HG03108 (cell line): ENCODE measurements around the gene MIGA2.
"Not testable (repeated sequence)": the region's sequence is repeated elsewhere in the genome, so short reads cannot be mapped to it uniquely, and the experiment has no call there.

Experiments used
- ATAC-seq: cut with Tn5 transposase; IDR thresholded peaks from one replicate; pipeline ENCODE4 v1.9.1; 2021; ENCODE audit warnings: moderate library complexity; ENCODE audit not compliant: unreplicated experiment

The MIGA2 gene, protein sequence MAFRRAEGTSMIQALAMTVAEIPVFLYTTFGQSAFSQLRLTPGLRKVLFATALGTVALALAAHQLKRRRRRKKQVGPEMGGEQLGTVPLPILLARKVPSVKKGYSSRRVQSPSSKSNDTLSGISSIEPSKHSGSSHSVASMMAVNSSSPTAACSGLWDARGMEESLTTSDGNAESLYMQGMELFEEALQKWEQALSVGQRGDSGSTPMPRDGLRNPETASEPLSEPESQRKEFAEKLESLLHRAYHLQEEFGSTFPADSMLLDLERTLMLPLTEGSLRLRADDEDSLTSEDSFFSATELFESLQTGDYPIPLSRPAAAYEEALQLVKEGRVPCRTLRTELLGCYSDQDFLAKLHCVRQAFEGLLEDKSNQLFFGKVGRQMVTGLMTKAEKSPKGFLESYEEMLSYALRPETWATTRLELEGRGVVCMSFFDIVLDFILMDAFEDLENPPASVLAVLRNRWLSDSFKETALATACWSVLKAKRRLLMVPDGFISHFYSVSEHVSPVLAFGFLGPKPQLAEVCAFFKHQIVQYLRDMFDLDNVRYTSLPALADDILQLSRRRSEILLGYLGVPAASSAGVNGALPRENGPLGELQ

GRCh38 chr9:129036241-129036922, at the start of gene MIGA2:
TSS of gene MIGA2 (plus strand) at chr9:129036626. CDS start at chr9:129040595, 3,969 bp downstream.
- ATAC-seq, result peak; percentile 97

DNA sequence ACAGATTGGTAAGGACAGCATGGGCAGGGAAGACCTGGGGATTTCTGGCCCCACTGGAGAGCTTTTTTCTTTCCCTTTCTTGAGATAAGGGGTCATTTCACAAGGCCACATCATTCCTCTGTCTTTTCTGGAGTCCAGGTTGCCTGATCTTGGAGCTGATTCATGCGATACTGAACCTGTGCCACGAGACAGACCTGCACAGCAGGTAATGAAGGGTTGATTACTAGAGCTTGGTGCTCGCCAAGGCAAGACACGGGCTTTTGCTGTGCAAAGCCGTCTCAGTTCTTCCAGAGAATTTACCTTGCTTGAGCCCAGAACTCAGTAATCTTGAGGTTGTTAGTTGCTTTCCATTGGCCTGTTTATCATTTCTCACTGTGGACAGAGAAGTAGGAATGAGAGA, 49.8 kb upstream of the MIGA2 start:
- ATAC-seq, result no peak

DNA sequence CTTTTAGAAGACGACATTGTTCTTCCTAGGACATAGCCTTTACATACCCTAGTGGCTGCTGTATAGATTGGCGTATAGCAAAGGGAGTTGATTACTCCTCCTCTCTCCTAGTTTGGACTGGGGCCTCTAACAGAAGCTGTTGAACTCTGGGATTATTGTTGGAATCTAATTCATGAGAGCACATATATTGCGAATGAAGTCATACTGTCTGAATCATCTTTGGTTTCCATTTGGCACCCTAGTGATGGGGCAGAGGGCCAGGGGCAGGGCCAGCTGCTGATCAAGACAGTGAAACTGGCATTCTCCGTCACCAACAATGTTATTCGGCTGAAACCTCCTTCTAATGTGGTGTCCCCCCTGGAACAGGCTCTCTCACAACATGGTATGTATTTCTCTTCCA, 48.6 kb upstream of the MIGA2 start:
- no peak for ATAC-seq

DNA sequence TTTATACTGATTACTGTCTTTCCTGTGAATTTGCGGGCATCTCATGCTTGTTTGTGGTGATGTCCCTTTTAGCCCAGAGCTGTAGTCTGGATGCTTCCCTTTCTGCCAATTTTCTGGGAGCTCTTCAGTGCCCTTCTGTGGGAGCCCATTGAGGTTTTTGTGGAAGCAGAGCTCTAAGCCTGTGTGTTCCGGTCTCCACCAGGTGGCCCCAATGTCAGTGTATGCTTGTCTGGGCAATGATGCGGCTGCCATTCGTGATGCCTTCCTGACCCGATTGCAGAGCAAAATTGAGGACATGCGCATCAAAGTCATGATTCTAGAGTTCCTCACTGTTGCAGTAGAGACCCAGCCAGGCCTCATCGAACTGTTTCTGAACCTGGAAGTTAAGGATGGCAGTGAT, 43.4 kb upstream of the MIGA2 start:
- ATAC-seq, result no peak

DNA sequence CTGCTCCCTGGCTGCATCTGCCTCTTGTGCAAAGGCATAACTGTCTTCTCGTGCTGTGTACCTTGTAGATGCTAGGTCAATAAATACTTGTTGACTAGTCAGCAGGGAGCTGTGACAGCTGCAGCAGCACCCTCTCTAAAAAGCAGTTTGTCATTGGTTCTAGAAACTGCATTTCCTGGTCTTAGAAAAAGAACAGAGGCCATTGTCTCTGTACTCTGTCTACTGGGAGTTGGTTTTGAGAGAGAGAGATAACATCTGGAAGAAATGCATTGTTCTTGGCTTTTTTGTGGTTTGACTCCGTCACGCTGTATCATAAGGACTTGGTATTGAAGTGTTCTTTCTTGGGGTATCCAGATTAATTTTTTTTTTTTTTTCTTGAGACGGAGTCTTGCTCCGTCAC, 40.6 kb upstream of the MIGA2 start:
- no peak for ATAC-seq

DNA sequence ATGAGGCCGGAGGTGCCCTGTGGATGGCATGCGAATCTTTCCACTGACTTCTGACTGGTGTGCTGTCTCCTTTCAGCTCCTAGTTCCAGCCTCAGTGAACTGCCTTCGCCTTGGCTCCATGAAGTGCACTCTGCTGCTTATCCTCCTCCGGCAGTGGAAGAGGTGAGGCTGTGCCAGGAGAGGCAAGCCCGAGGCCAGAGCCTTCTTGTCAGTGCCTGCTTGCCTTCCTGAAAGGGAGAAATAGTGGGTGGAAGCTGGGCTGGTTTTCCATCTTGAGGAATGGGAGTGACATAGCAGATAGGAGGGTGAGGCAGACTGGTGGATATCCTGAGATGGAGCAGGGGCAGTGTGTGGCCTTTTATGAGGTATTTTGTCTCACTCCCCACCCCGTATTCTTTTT, 38.0 kb upstream of the MIGA2 start:
- ATAC-seq, result no peak

GRCh38 chr9:128999581-129000206, 36.7 kb upstream of the MIGA2 start:
- no peak for ATAC-seq

DNA sequence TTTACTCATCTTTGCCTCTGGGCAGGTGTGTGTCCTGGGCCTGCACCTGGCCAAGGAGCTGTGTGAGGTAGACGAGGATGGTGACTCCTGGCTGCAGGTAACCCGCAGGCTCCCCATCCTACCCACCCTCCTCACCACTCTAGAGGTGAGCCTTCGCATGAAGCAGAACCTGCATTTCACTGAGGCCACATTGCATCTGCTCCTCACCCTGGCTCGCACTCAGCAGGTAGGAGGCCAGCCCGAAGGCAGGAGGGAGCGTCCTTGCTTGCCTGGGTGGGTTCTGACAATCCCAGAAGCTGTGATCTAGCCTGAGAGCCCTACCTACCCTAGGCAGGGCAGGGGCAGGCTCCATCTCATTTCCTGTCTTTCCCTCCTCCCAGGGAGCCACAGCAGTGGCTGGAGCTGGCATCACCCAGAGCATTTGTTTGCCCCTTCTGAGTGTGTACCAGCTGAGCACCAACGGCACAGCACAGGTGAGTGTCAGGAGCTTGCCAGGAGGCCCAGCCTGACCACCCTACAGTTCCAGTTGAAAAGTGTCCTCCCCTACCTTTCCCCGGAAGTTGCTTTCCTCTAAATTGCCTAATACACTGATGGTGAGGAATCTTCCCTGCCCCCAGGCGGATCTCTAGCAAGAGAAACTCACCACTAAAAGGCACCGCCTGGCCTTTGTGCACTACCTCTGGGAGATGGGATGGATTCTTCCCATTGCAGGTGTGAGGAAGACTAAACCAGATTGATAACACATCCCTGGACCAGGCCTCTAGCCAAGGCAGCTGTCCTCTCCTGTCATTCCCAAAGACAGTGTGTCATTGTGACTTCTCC, 34.7 kb upstream of the MIGA2 start:
- no peak for ATAC-seq

- no peak for ATAC-seq
Measured at GRCh38 chr9:129002992-129003391, 33.4 kb upstream of the MIGA2 start.

DNA sequence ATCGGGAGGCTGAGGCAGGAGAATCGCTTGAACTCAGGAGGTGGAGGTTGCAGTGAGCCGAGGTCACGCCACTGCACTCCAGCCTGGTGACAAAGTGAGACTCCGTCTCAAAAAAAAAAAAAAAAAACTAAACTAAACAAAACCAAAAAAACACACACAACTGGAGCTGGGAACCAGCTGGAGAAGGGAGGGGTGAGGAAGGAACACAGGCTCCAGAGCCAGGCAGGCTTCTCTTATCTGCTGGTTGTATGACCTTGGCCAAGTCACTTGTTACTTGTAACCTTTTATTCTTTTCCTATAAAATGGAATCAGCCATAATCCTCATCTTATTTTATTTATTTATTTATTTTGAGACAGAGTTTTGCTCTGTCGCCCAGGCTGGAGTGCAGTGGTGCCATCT, 32.3 kb upstream of the MIGA2 start:
- not testable (repeated sequence) for ATAC-seq

DNA sequence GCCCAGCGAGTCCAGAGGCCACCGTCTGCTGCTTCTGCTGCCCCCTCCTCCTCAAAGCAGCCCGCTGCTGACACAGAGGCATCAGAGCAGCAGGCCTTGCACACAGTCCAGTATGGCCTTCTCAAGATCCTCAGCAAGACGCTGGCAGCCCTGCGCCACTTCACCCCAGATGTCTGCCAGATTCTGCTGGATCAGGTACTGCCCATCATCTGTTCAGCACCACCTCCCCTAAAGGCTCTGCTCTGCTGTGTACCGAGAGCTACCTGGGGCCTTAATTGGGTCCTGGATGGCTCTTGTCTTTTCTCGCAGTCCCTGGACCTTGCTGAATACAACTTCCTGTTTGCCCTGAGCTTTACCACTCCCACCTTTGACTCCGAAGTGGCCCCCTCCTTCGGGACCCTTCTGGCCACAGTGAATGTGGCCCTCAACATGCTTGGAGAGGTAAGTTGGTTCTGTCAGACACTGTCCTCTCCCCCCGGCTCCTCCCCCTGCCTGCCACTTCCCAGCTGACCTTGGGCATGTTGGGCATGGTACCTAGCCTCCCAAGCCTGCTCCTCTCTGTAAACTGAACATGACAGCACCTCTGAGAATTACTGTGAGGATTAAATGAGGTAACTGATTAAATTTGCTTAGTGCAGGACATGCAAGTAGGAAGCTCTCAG, 31.0 kb upstream of the MIGA2 start:
- ATAC-seq, result no peak

DNA sequence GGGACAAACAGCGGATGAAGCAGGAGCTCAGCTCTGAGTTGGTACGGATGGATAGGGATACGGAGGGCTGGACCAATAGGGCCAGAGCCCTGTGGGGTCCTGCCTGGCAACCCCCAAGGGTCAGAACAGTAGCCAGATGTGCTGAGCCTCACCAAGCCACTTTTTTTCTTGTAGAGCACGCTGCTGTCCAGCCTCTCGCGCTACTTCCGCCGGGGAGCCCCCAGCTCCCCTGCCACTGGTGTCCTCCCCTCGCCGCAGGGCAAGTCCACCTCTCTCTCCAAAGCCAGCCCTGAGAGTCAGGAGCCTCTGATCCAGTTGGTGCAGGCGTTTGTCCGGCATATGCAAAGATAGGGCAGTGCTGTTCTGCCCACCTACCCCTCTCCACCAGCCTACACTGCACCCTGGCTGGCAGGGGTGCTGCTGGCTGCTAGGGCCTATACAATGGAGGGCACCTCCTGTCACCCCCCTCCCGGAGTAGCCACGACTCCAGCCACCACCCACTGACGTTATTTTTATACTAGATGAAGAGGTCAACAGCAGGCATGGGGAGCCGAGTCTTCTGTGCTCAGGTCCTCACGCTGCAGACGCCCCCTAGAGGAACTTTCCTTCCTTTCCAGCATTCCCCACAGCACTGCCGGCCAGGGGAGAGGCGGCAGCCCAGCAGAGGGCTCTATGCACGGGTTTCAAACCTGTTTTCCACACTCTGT, 29.9 kb upstream of the MIGA2 start:
- no peak for ATAC-seq

DNA sequence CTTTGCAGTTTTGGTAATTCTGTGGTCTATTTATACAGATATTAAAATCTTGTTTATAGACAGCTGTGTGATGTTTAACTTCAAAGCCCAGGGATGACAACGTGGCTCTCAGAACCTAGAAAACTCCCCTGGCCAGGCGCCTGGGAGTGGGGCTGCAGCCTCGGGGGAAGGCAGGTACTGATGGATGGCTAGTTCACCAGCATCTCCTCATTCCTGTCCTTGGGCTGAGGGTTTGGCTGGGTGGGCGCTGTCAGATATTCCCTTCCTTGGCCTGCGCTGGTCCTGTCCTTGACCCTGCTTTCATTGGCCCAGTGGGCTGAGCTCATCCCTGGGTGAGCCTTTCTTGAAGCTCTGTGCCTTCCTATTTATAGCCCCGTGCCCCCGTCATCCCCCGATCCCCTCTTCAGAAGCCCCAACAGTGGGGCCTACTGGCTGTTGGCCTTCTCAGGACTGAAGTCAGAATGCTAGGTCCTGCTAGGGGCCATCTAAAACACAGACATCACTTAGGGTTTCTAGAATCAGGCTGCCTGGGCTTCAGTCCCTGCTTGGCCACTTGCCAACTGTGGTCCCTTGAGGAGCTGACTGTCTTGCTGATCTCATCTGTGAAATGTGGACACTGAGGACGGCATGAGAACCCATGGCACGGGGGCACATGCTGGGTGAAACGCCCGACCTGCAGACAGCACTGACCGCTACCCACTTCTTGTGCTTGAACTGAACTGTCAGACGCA, 29.2 kb upstream of the MIGA2 start:
- ATAC-seq, result no peak

DNA sequence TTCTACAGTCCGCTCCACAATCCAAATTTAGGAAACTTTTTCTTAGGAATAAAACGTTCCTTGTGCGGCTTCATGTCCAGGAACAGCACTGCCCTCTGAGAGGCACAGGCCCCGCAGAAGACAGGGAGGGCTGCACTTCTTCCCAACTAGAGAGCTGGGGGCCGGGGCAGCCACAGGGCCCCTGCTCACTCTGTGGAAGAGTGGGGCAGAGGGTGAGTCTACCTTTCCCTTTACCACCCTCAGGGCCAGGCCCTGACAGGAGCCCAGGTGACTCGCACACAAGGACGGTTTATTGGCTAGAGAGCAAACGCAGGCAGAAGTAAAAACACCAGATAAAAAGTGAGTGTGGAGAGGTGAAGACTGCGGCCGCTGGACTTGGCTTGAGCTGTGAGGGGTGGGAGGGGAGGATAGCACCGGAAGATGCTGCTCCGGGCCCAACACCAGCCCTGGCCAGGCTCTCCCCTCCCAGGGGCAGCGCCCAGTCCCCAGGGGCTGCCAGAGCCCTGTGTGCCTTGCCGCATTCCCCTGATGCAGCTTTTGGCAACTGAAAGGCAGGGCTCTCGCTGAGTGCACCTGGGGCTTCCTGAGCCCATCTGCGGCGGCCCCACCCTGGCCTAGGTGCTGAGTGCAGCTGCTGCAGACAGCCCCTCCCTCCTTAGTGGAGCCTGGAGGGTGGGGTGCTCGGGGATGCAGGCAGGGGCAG, 28.5 kb upstream of the MIGA2 start:
- no peak for ATAC-seq

DNA sequence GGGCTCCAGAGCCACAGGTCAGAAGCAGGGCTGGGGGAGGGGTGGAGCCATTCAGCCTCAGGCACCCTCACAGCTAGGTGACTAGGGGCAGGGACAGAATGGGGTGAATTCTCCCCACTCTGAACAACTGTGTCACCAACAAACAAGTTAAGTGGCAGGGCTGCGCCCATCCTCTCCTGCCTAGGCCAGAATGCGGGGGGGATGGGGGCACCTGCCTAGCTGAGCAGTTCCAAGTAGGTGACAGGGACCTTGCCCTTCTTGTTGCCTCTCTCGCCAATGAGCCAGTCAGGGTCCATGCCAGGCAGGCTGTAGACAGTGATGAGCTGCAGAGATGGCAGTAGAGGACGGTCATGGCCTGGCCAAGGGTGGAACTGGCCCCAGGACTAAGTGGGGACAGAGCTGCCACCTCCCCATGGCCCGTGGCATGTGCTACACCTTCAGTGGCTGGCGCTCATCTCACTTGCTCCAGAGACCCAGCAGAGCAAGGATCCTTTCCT, 27.9 kb upstream of the MIGA2 start:
- no peak for ATAC-seq

- ATAC-seq, result no peak
Measured at GRCh38 chr9:129008986-129009583, 27.3 kb upstream of the MIGA2 start.

- ATAC-seq, result no peak
Measured at GRCh38 chr9:129009584-129010141, 26.8 kb upstream of the MIGA2 start.
